ENCODE measurements around the gene CCDC154. TPM values are rescaled to one million over a fixed set of nuclear protein-coding genes. Genes with fewer than 3 reads are reported as not detected.

CCDC154 gene
- total and polyA plus RNA-seq, 9 of the 15 experiments (the other 6 are each of a cell fraction or from before 2014, with no cell fraction given) = 0.15 to 1.4 (median 0.20) TPM; not detected in 5

DNA sequence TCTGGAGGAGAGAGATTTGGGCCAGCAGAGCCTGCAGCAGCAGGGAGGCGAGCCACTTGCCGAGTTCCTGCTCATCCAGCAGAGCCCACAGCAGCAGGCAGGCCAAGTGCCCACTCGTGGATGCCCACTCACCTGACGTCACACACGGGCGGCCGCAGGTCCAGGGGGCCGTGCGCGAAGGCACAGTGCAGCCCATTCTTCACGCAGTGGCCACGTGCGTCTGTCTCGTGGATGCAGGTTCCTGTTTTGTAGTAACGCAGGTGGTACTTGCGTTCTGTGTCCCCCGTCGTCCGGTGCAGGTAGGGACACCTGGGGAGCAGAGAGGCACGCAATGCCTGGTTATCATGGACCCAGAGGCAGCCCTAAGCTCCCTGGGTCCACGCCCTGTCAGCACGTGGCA lies 41.3 kb downstream of the CCDC154 start:
- Histone ChIP-seq H3K4me3 (no peak overlapping the region), H3K27ac (ENCODE audit: extremely low read depth, low read depth, low read length) (no peak overlapping the region), H3K9ac (ENCODE audit: insufficient read depth in 1 of 2, low read depth in 2 of 2, low read length in 2 of 2) (peak overlapping the region in 1 of 2 experiments; percentile 64; a peak in 2 of 4 replicates), H3K79me2 (ENCODE audit: control insufficient read depth, insufficient read depth, low read length) (peaks cover 3% of the 10 kb centered on the region; the same call in 1 of the 3 replicates), H3K27me3 (ENCODE audit: control insufficient read depth in 2 of 2, insufficient read depth in 2 of 2, low read length in 2 of 2) (no peaks in the 10 kb centered on the region), H3K4me1 (replicated peaks in 1 of 2; ENCODE audit: control insufficient read depth in 2 of 2, insufficient read depth in 2 of 2, low read length in 2 of 2) (peaks cover 4 to 38% of the 10 kb centered on the region in 2 experiments; a peak in 3 of 5 replicates), H2AFZ (ENCODE audit: low read depth, low read length) (no peak overlapping the region), H3K9me1 (ENCODE audit: control insufficient read depth, insufficient read depth, low read length) (no peaks in the 10 kb centered on the region), H3K4me2 (ENCODE audit: insufficient read depth, low read length) (no peak overlapping the region), H4K20me1 (replicated peaks; ENCODE audit: control insufficient read depth, insufficient read depth, low read length) (peaks cover 7% of the 10 kb centered on the region; the same call in 1 of the 2 replicates), H3K36me3 (ENCODE audit: control insufficient read depth, insufficient read depth, low read length) (no peaks in the 10 kb centered on the region), H3K9me3 (replicated peaks; ENCODE audit: control insufficient read depth, insufficient read depth, low read depth, low read length) (no peaks in the 10 kb centered on the region)
- TF ChIP-seq RBFOX2 (IDR thresholded peaks at IDR 0.05; ENCODE audit: low read depth, low read length) (peak; percentile 16; the same call in 1 of the 2 replicates), TSC22D4 (tag; IDR thresholded peaks at IDR 0.05) (no peak)
- in situ Hi-C loops (cut with MboI) (no loop called here), intact Hi-C loops (cut with micrococcal nuclease) (no loop called here)
- CTCF ChIA-PET (ENCODE audit: low intra/inter-chr PET ratio) = no interaction called here
- POLR2A ChIA-PET = no interaction called here
- BruUV-seq (replicated peaks) = no TSS peak
- DNase-seq (ENCODE audit: extremely low read depth in 1 of 4, low spot score in 3 of 4) (no peak), FAIRE-seq (no peak), ATAC-seq (no peak)
- 68% methylated on average over 22 of the region's 22 CpGs for WGBS (ENCODE audit: insufficient coverage, low coverage, missing lambda C conversion rate)

DNA sequence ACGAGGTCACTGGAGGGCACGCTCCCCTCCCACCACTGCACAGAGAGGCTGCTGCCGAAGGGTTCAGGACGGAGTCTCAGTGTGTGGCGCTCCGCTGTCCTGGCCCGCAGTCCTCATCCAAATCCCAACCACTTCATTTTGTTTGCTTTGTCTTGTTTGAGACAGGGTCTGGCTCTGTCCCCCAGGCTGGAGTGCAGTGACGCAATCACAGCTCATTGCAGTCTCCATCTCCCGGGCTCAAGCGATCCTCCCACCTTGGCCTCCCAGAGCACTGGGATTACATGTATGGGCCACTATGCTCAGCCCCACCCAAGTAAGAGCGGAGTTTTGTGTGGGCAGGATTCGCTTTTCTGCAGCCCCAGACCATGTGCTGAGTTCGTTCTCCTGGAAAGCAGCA lies 42.6 kb downstream of the CCDC154 start:
- ChIA-PET POLR2A (interaction anchor here (0.9 kb wide), 2 partner anchors 12 to 22 kb away, joined by 3 to 4 read pairs; no protein-coding TSS in a partner anchor), CTCF (ENCODE audit: low intra/inter-chr PET ratio) (no interaction called here)
- ATAC-seq (no peak), FAIRE-seq (no peak), DNase-seq (ENCODE audit: extremely low read depth in 1 of 4, low spot score in 3 of 4) (no peak)
- Histone ChIP-seq H3K36me3 (ENCODE audit: control insufficient read depth, insufficient read depth, low read length) (no peaks in the 10 kb centered on the region), H3K4me2 (ENCODE audit: insufficient read depth, low read length) (no peak overlapping the region), H2AFZ (ENCODE audit: low read depth, low read length) (no peak overlapping the region), H3K4me3 (no peak overlapping the region), H3K27me3 (ENCODE audit: control insufficient read depth in 2 of 2, insufficient read depth in 2 of 2, low read length in 2 of 2) (no peaks in the 10 kb centered on the region), H3K27ac (ENCODE audit: extremely low read depth, low read depth, low read length) (no peak overlapping the region), H3K4me1 (replicated peaks in 1 of 2; ENCODE audit: control insufficient read depth in 2 of 2, insufficient read depth in 2 of 2, low read length in 2 of 2) (peaks cover 0 to 36% of the 10 kb centered on the region in 2 experiments; a peak in 2 of 5 replicates), H3K9me3 (replicated peaks; ENCODE audit: control insufficient read depth, insufficient read depth, low read depth, low read length) (no peaks in the 10 kb centered on the region), H3K9ac (ENCODE audit: insufficient read depth in 1 of 2, low read depth in 2 of 2, low read length in 2 of 2) (peak overlapping the region in 1 of 2 experiments; percentile 55; a peak in 2 of 4 replicates), H4K20me1 (replicated peaks; ENCODE audit: control insufficient read depth, insufficient read depth, low read length) (no peaks in the 10 kb centered on the region; the same call in 1 of the 2 replicates), H3K79me2 (ENCODE audit: control insufficient read depth, insufficient read depth, low read length) (no peaks in the 10 kb centered on the region), H3K9me1 (ENCODE audit: control insufficient read depth, insufficient read depth, low read length) (no peaks in the 10 kb centered on the region)
- in situ Hi-C loops (cut with MboI) (no loop called here), intact Hi-C loops (cut with micrococcal nuclease) (no loop called here)
- 74% methylated on average over 12 of the region's 13 CpGs for WGBS (ENCODE audit: insufficient coverage, low coverage, missing lambda C conversion rate)
- BruUV-seq (replicated peaks) = no TSS peak
- TF ChIP-seq, protein P1, sequence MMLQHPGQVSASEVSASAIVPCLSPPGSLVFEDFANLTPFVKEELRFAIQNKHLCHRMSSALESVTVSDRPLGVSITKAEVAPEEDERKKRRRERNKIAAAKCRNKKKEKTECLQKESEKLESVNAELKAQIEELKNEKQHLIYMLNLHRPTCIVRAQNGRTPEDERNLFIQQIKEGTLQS (IDR thresholded peaks at IDR 0.05) = 0 out of 2 replicates have a peak, but pooled peaks have one; percentile 11
- TF ChIP-seq, protein P1 (CRISPR knock-in tag; conservative IDR thresholded peaks at IDR 0.05) = no peak
- TF ChIP-seq POLR2G (IDR thresholded peaks at IDR 0.05; ENCODE audit: low read depth, low read length) = 0 out of 2 replicates have a peak, but pooled peaks have one; percentile 1
- TF ChIP-seq CEBPG (CRISPR knock-in tag; IDR thresholded peaks at IDR 0.05) = peak; percentile 46; the same call in 1 of the 2 replicates
- no peak for TF ChIP-seq CEBPG (tag; conservative IDR thresholded peaks at IDR 0.05 in 1 of 2, IDR thresholded peaks at IDR 0.05 in 1 of 2)
- TF ChIP-seq, protein P2, sequence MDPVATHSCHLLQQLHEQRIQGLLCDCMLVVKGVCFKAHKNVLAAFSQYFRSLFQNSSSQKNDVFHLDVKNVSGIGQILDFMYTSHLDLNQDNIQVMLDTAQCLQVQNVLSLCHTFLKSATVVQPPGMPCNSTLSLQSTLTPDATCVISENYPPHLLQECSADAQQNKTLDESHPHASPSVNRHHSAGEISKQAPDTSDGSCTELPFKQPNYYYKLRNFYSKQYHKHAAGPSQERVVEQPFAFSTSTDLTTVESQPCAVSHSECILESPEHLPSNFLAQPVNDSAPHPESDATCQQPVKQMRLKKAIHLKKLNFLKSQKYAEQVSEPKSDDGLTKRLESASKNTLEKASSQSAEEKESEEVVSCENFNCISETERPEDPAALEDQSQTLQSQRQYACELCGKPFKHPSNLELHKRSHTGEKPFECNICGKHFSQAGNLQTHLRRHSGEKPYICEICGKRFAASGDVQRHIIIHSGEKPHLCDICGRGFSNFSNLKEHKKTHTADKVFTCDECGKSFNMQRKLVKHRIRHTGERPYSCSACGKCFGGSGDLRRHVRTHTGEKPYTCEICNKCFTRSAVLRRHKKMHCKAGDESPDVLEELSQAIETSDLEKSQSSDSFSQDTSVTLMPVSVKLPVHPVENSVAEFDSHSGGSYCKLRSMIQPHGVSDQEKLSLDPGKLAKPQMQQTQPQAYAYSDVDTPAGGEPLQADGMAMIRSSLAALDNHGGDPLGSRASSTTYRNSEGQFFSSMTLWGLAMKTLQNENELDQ (CRISPR knock-in tag; IDR thresholded peaks at IDR 0.05; ENCODE audit: borderline replicate concordance) = no peak
- TF ChIP-seq, protein P3, sequence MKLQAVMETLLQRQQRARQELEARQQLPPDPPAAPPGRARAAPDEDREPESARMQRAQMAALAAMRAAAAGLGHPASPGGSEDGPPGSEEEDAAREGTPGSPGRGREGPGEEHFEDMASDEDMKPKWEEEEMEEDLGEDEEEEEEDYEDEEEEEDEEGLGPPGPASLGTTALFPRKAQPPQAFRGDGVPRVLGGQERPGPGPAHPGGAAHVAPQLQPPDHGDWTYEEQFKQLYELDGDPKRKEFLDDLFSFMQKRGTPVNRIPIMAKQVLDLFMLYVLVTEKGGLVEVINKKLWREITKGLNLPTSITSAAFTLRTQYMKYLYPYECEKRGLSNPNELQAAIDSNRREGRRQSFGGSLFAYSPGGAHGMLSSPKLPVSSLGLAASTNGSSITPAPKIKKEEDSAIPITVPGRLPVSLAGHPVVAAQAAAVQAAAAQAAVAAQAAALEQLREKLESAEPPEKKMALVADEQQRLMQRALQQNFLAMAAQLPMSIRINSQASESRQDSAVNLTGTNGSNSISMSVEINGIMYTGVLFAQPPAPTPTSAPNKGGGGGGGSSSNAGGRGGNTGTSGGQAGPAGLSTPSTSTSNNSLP (IDR thresholded peaks at IDR 0.05; ENCODE audit: borderline replicate concordance, low read depth, low read length) = no peak
- TF ChIP-seq SRSF7 (optimal IDR thresholded peaks at IDR 0.05; ENCODE audit: low read depth, low read length) = no peak
